Mucosa of gallbladder (tissue), 1 donor: ENCODE data around the gene CFAP97D1. TPM values are rescaled to one million over a fixed set of nuclear protein-coding genes. Genes with fewer than 3 reads are reported as not detected.
A peak's percentile ranks its signal among the peaks of the same experiment; 100 is the strongest.

Source experiments
- DNase-seq: peaks from one replicate; pipeline ENCODE4 v3.0.0-alpha.2; 2020; ENCODE audit warnings: low spot score
- total RNA-seq: library from RNA; stranded (reverse); gene quantifications from one replicate; pipeline ENCODE4 v1.2.1, GENCODE V29; 2021
- donor health status: DM: no; HTN: no; CAD: no.

Gene CFAP97D1
- total RNA-seq, result not detected

GRCh38 chr17:43780135-43780534, at the start of gene CFAP97D1:
Gene CFAP97D1, plus strand, starts transcription at chr17:43780435. Its CDS starts 28 bp downstream, at chr17:43780463.
- no peak for DNase-seq

GRCh38 chr17:43732958-43733357, 47.3 kb upstream of the CFAP97D1 start:
- no peak for DNase-seq

- DNase-seq, result no peak
Measured at GRCh38 chr17:43733956-43734355, 46.3 kb upstream of the CFAP97D1 start.

GRCh38 chr17:43734376-43734775, 45.9 kb upstream of the CFAP97D1 start:
- DNase-seq, result no peak

GRCh38 chr17:43736389-43736788, 43.8 kb upstream of the CFAP97D1 start:
- no peak for DNase-seq

- no peak for DNase-seq
Measured at GRCh38 chr17:43737722-43738121, 42.5 kb upstream of the CFAP97D1 start.

GRCh38 chr17:43740541-43740940, 39.7 kb upstream of the CFAP97D1 start:
- no peak for DNase-seq

- DNase-seq, result no peak
Measured at GRCh38 chr17:43741636-43742035, 38.6 kb upstream of the CFAP97D1 start.

GRCh38 chr17:43745541-43745940, 34.7 kb upstream of the CFAP97D1 start:
- DNase-seq, result no peak

- no peak for DNase-seq
Measured at GRCh38 chr17:43750153-43750552, 30.1 kb upstream of the CFAP97D1 start.

- DNase-seq, result no peak
Measured at GRCh38 chr17:43753493-43754129, 26.6 kb upstream of the CFAP97D1 start.

- DNase-seq, result no peak
Measured at GRCh38 chr17:43754947-43755346, 25.3 kb upstream of the CFAP97D1 start.

- DNase-seq, result no peak
Measured at GRCh38 chr17:43755389-43755875, 24.8 kb upstream of the CFAP97D1 start.

GRCh38 chr17:43756201-43756600, 24.0 kb upstream of the CFAP97D1 start:
- DNase-seq, result no peak

GRCh38 chr17:43757171-43757660, 23.0 kb upstream of the CFAP97D1 start:
- DNase-seq, result no peak

GRCh38 chr17:43758086-43758485, 22.1 kb upstream of the CFAP97D1 start:
- no peak for DNase-seq

- no peak for DNase-seq
Measured at GRCh38 chr17:43758497-43759174, 21.6 kb upstream of the CFAP97D1 start, which contains the start of gene SOST. Gene SOST, minus strand, starts transcription at chr17:43758791. Its CDS starts 50 bp downstream, at chr17:43758741.

GRCh38 chr17:43759836-43760235, 20.4 kb upstream of the CFAP97D1 start:
- no peak for DNase-seq

GRCh38 chr17:43760254-43760852, 19.9 kb upstream of the CFAP97D1 start:
- peak; percentile 95 for DNase-seq

GRCh38 chr17:43766413-43767052, 13.7 kb upstream of the CFAP97D1 start:
- DNase-seq, result peak; percentile 62

- no peak for DNase-seq
Measured at GRCh38 chr17:43767053-43767712, 13.1 kb upstream of the CFAP97D1 start.

- no peak for DNase-seq
Measured at GRCh38 chr17:43767713-43768059, 12.5 kb upstream of the CFAP97D1 start.
